Measurements from ENCODE around the gene GREM2. TPM values are rescaled to one million over a fixed set of nuclear protein-coding genes. Genes with fewer than 3 reads are reported as not detected.
A peak's percentile ranks its signal among the peaks of the same experiment; 100 is the strongest.

GREM2 gene
- total RNA-seq = 0.05 TPM in 1 of 2 replicates, not detected in the other

- Mint-ChIP-seq H3K36me3 (ENCODE audit: low read depth) (no peaks in the 10 kb centered on the region), H3K9me3 (no peaks in the 10 kb centered on the region), H3K4me3 (peak within 1 kb of the TSS; percentile 91), H3K27ac (peak within 1 kb of the TSS; percentile 18), H3K27me3 (peaks cover 49% of the 10 kb centered on the region), H3K4me1 (peaks cover 29% of the 10 kb centered on the region)
- DNase-seq = peak; percentile 79
- intact Hi-C loops (cut with micrococcal nuclease) = no loop called here
Observed at GRCh38 chr1:240611619-240612480, at the start of gene GREM2. Gene GREM2, minus strand, starts transcription at chr1:240612155. Its CDS starts 118,680 bp downstream, at chr1:240493475.

GRCh38 chr1:240658312-240658960 lies 46.5 kb upstream of the GREM2 start:
- no peaks in the 10 kb centered on the region for H3K27me3 Mint-ChIP-seq
- H3K36me3 Mint-ChIP-seq (ENCODE audit: low read depth) = no peaks in the 10 kb centered on the region
- DNase-seq = no peak
- no peaks in the 10 kb centered on the region for H3K4me1 Mint-ChIP-seq
- H3K9me3 Mint-ChIP-seq = no peaks in the 10 kb centered on the region
- intact Hi-C loops (cut with micrococcal nuclease) = no loop called here
- no peak overlapping the region for H3K27ac Mint-ChIP-seq
- no peak overlapping the region for H3K4me3 Mint-ChIP-seq

GRCh38 chr1:240656531-240656930 lies 44.6 kb upstream of the GREM2 start:
- H3K36me3 Mint-ChIP-seq (ENCODE audit: low read depth) = no peaks in the 10 kb centered on the region
- no peak for DNase-seq
- no peaks in the 10 kb centered on the region for H3K4me1 Mint-ChIP-seq
- intact Hi-C loops (cut with micrococcal nuclease) = no loop called here
- no peaks in the 10 kb centered on the region for H3K9me3 Mint-ChIP-seq
- no peak overlapping the region for H3K4me3 Mint-ChIP-seq
- no peaks in the 10 kb centered on the region for H3K27me3 Mint-ChIP-seq
- no peak overlapping the region for H3K27ac Mint-ChIP-seq

GRCh38 chr1:240652961-240653409 lies 41.0 kb upstream of the GREM2 start:
- no peaks in the 10 kb centered on the region for H3K9me3 Mint-ChIP-seq
- H3K27ac Mint-ChIP-seq = no peak overlapping the region
- no peaks in the 10 kb centered on the region for H3K27me3 Mint-ChIP-seq
- H3K4me1 Mint-ChIP-seq = no peaks in the 10 kb centered on the region
- intact Hi-C loops (cut with micrococcal nuclease) = no loop called here
- DNase-seq = no peak
- H3K4me3 Mint-ChIP-seq = no peak overlapping the region
- H3K36me3 Mint-ChIP-seq (ENCODE audit: low read depth) = no peaks in the 10 kb centered on the region

GRCh38 chr1:240652549-240652948 lies 40.6 kb upstream of the GREM2 start:
- DNase-seq = no peak
- Mint-ChIP-seq H3K27me3 (no peaks in the 10 kb centered on the region), H3K4me1 (no peaks in the 10 kb centered on the region), H3K4me3 (no peak overlapping the region), H3K27ac (no peak overlapping the region), H3K36me3 (ENCODE audit: low read depth) (no peaks in the 10 kb centered on the region), H3K9me3 (peaks cover 3% of the 10 kb centered on the region)
- intact Hi-C loops (cut with micrococcal nuclease) = no loop called here

- Mint-ChIP-seq H3K36me3 (ENCODE audit: low read depth) (no peaks in the 10 kb centered on the region), H3K4me1 (no peaks in the 10 kb centered on the region), H3K4me3 (no peak overlapping the region), H3K9me3 (peaks cover 3% of the 10 kb centered on the region), H3K27me3 (no peaks in the 10 kb centered on the region), H3K27ac (no peak overlapping the region)
- intact Hi-C loops (cut with micrococcal nuclease) = no loop called here
- no peak for DNase-seq
Observed at GRCh38 chr1:240650877-240651276, 38.9 kb upstream of the GREM2 start.

- no peaks in the 10 kb centered on the region for H3K36me3 Mint-ChIP-seq (ENCODE audit: low read depth)
- no peak for DNase-seq
- no peaks in the 10 kb centered on the region for H3K4me1 Mint-ChIP-seq
- intact Hi-C loops (cut with micrococcal nuclease) = no loop called here
- H3K27ac Mint-ChIP-seq = no peak overlapping the region
- no peak overlapping the region for H3K4me3 Mint-ChIP-seq
- H3K9me3 Mint-ChIP-seq = peaks cover 3% of the 10 kb centered on the region
- no peaks in the 10 kb centered on the region for H3K27me3 Mint-ChIP-seq
Observed at GRCh38 chr1:240649733-240650721, 38.1 kb upstream of the GREM2 start.

GRCh38 chr1:240646571-240647240 lies 34.8 kb upstream of the GREM2 start:
- DNase-seq = no peak
- peaks cover 3% of the 10 kb centered on the region for H3K9me3 Mint-ChIP-seq
- no peak overlapping the region for H3K4me3 Mint-ChIP-seq
- H3K36me3 Mint-ChIP-seq (ENCODE audit: low read depth) = no peaks in the 10 kb centered on the region
- no peaks in the 10 kb centered on the region for H3K27me3 Mint-ChIP-seq
- H3K27ac Mint-ChIP-seq = no peak overlapping the region
- intact Hi-C loops (cut with micrococcal nuclease) = no loop called here
- H3K4me1 Mint-ChIP-seq = no peaks in the 10 kb centered on the region

GRCh38 chr1:240644732-240645131 lies 32.8 kb upstream of the GREM2 start:
- Mint-ChIP-seq H3K9me3 (peaks cover 3% of the 10 kb centered on the region), H3K4me3 (no peak overlapping the region), H3K4me1 (no peaks in the 10 kb centered on the region), H3K27me3 (no peaks in the 10 kb centered on the region), H3K36me3 (ENCODE audit: low read depth) (no peaks in the 10 kb centered on the region), H3K27ac (no peak overlapping the region)
- intact Hi-C loops (cut with micrococcal nuclease) = no loop called here
- no peak for DNase-seq

- H3K4me1 Mint-ChIP-seq = no peaks in the 10 kb centered on the region
- DNase-seq = no peak
- H3K9me3 Mint-ChIP-seq = peaks cover 4% of the 10 kb centered on the region
- H3K4me3 Mint-ChIP-seq = no peak overlapping the region
- peaks cover 3% of the 10 kb centered on the region for H3K27me3 Mint-ChIP-seq
- H3K36me3 Mint-ChIP-seq (ENCODE audit: low read depth) = no peaks in the 10 kb centered on the region
- H3K27ac Mint-ChIP-seq = no peak overlapping the region
- intact Hi-C loops (cut with micrococcal nuclease) = no loop called here
Observed at GRCh38 chr1:240635466-240636256, 23.7 kb upstream of the GREM2 start.

GRCh38 chr1:240630409-240630808 lies 18.5 kb upstream of the GREM2 start:
- no peaks in the 10 kb centered on the region for H3K4me1 Mint-ChIP-seq
- H3K4me3 Mint-ChIP-seq = no peak overlapping the region
- no peak for DNase-seq
- intact Hi-C loops (cut with micrococcal nuclease) = no loop called here
- H3K9me3 Mint-ChIP-seq = peaks cover 4% of the 10 kb centered on the region
- H3K27me3 Mint-ChIP-seq = peaks cover 3% of the 10 kb centered on the region
- no peak overlapping the region for H3K27ac Mint-ChIP-seq
- H3K36me3 Mint-ChIP-seq (ENCODE audit: low read depth) = no peaks in the 10 kb centered on the region

- Mint-ChIP-seq H3K4me3 (no peak overlapping the region), H3K36me3 (ENCODE audit: low read depth) (no peaks in the 10 kb centered on the region), H3K27ac (no peak overlapping the region), H3K9me3 (peaks cover 3% of the 10 kb centered on the region), H3K4me1 (peaks cover 1% of the 10 kb centered on the region), H3K27me3 (peaks cover 2% of the 10 kb centered on the region)
- no peak for DNase-seq
- intact Hi-C loops (cut with micrococcal nuclease) = no loop called here
Observed at GRCh38 chr1:240621249-240621648, 9.3 kb upstream of the GREM2 start.

Data from activated CD4-positive, alpha-beta T cell treated with anti-CD3 and anti-CD28 coated beads, Interleukin-2, amount 10 ng/mL, durations not matched to agents 24 days and 14 days (primary cell).